Measurements from ENCODE around the gene AMPH. TPM values are rescaled to one million over a fixed set of nuclear protein-coding genes. Genes with fewer than 3 reads are reported as not detected.
A peak's percentile ranks its signal among the peaks of the same experiment; 100 is the strongest.
"Not testable (repeated sequence)": the region's sequence is repeated elsewhere in the genome, so short reads cannot be mapped to it uniquely, and the experiment has no call there.

AMPH gene
- total and polyA plus RNA-seq, 4 experiments from 2014 or later: 0.09 to 0.26 (median 0.14) TPM; not detected in 1

DNA sequence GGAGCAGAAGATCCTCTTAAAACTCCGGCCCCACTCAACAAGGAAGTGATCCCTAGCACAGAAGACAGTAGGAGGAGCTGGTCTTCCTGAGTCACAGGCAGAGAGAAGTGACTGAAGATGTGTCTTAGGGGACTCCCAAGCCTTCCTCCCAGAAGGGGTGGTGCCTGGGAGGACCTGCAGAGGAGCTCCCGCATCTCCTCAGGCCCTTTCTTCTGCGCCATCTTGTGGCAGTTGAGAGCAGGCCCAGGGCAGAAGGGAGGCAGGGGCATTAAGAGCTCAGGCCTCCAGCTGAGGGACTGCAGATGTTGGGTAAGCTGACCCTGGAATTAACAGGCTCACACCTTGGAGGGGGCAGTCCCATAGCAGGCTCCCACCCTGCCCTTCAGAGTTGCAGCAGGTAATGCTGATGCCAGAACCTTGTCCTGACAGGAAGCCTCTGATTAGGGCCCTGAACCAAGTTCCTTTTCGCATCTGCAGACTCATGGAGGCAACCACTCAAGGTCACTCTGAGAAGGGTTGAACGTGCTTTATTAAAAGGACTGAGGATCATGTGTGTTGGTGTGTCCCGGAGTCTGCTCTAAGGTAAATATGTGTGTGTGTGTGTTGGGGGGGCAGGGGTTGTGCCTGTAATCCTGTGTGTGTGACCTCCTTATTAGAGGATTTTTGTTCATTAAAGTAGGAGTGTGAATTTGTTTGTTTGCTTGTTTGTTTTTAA is 281.1 kb downstream of the AMPH start:
- ChIA-PET CTCF (ENCODE audit: partially characterized antibody) (interaction anchor here (0.6 to 10.5 kb wide), 15 partner anchors 8 to 241 kb away, joined by 3 to 137 read pairs (median 6); no protein-coding TSS in a partner anchor), POLR2A (ENCODE audit: partially characterized antibody) (interaction anchor here (0.8 to 1.7 kb wide), 3 partner anchors 15 to 172 kb away, joined by 3 to 5 read pairs (median 5); partner anchors contain the start of gene STARD3NL)
- peak overlapping the region; percentile 86 to 94 (median 90) for H3K4me3 Mint-ChIP-seq
- intact Hi-C loops (cut with micrococcal nuclease); H3K9me3 ChIP-seq (ENCODE audit: control insufficient read depth in 1 of 2, low read length in 2 of 2); H3K36me3 ChIP-seq (ENCODE audit: insufficient read depth, low read length); H3K27me3 ChIP-seq (ENCODE audit: insufficient read depth, low read length); H3K36me3 Mint-ChIP-seq; H3K9me3 Mint-ChIP-seq; H3K27me3 Mint-ChIP-seq: not testable (repeated sequence)
- H3K27ac Mint-ChIP-seq: peak overlapping the region; percentile 82 to 97 (median 94)
- Histone ChIP-seq H3K27ac (ENCODE audit: low read depth, low read length) (peak overlapping the region; percentile 78), H3K4me1 (ENCODE audit: insufficient read depth, low read length) (peaks cover 18% of the 10 kb centered on the region), H3K4me3 (ENCODE audit: low read length in 2 of 2) (peak overlapping the region; percentile 17 to 41)
- peaks cover 18 to 48% (median 27%) of the 10 kb centered on the region in 4 donors for H3K4me1 Mint-ChIP-seq
- peak in 2 of 5 donors; percentile 33 to 69 for DNase-seq

DNA sequence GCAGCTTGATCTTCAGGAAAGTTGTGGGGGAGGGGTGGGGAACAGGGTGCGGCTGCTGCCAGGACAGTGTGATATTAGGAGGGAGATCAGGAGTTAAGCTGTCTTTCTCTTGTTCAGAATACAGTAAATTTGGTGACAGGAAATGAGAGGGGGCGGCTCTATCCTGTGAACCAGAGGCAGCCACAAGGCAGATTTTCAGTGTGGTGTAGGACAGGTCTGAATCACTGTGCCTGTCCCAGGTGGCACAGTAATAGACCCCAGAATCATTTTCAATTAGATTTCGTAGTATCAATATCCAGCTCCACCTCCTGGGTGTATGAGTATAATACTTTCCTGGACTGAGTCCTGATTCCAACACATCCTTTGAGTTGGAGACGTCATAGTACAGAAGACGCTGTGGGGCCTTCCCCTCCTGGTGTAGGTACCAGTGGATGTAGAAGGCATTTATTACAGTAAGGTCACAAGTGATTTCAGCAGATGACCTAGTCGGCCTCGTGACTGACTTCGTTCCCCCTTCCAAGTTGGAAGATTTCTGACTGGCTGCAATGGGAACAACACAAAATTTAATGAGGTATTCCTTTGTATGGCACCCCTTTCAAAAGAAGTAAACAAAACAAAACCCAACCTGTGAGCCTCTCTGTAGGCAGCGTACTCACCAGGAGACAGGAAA is 281.9 kb downstream of the AMPH start:
- POLR2A ChIA-PET (ENCODE audit: partially characterized antibody): interaction anchor here (0.8 to 1.8 kb wide), 6 partner anchors 9 to 171 kb away, joined by 3 to 7 read pairs (median 4); partner anchors contain the start of gene STARD3NL
- Histone ChIP-seq H3K27ac (ENCODE audit: low read depth, low read length) (peak overlapping the region; percentile 78), H3K4me1 (ENCODE audit: insufficient read depth, low read length) (peaks cover 24% of the 10 kb centered on the region), H3K4me3 (ENCODE audit: low read length in 2 of 2) (peak overlapping the region; percentile 17 to 41)
- DNase-seq; H3K9me3 Mint-ChIP-seq; H3K36me3 Mint-ChIP-seq; H3K27me3 ChIP-seq (ENCODE audit: insufficient read depth, low read length); H3K36me3 ChIP-seq (ENCODE audit: insufficient read depth, low read length); intact Hi-C loops (cut with micrococcal nuclease); H3K9me3 ChIP-seq (ENCODE audit: control insufficient read depth in 1 of 2, low read length in 2 of 2); H3K27me3 Mint-ChIP-seq: not testable (repeated sequence)
- CTCF ChIA-PET (ENCODE audit: partially characterized antibody): interaction anchor here (0.8 to 10.5 kb wide), 14 partner anchors 9 to 241 kb away, joined by 3 to 137 read pairs (median 6); no protein-coding TSS in a partner anchor
- Mint-ChIP-seq H3K4me1 (peaks cover 20 to 48% (median 30%) of the 10 kb centered on the region in 4 donors), H3K4me3 (peak overlapping the region; percentile 86 to 94 (median 90)), H3K27ac (peak overlapping the region; percentile 82 to 97 (median 94))

DNA sequence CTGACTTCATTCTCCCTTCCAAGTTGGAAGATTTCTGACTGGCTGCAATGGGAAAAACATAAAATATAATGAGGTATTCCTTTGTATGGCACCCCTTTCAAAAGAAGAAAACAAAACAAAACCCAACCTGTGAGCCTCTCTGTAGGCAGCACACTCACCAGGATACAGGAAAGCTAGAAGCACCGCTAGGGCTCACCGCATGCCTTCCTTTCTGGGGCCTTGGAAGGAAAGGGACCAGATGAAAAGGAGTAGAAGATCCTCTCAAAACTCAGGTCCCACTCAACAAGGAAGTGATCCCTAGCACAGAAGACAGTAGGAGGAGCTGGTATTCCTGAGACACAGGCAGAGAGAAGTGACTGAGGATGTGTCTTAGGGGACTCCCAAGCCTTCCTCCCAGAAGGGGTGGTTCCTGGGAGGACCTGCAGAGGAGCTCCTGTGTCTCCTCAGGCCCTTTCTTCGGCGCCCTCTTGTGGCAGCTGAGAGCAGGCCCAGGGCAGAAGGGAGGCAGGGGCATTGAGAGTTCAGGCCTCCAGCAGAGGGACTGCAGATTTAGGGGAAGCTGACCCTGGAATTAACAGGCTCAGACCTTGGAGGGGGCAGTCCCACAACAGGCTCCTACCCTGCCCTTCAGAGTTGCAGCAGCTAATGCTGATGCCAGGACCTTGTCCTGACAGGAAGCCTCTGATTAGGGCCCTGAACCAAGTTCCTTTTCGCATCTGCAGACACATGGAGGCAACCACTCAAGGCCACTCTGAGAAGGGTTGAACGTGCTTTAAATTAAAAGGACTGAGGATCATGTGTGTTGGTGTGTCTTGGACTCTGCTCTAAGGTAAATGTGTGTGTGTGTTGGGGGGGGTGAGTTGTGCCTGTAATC is 285.6 kb downstream of the AMPH start:
- intact Hi-C loops (cut with micrococcal nuclease): loop anchor here (2.0 kb wide), 1 partner anchor 17 kb away; no protein-coding TSS in a partner anchor
- not testable (repeated sequence) for H3K36me3 ChIP-seq (ENCODE audit: insufficient read depth, low read length); H3K9me3 ChIP-seq (ENCODE audit: control insufficient read depth in 1 of 2, low read length in 2 of 2); H3K9me3 Mint-ChIP-seq; H3K27me3 ChIP-seq (ENCODE audit: insufficient read depth, low read length); H3K36me3 Mint-ChIP-seq; H3K27me3 Mint-ChIP-seq; H3K4me3 ChIP-seq (ENCODE audit: low read length in 2 of 2)
- peak in 4 of 5 donors; percentile 47 to 71 (median 52) for DNase-seq
- Mint-ChIP-seq H3K4me1 (peaks cover 26 to 55% (median 33%) of the 10 kb centered on the region in 4 donors), H3K4me3 (peak overlapping the region; percentile 18 to 85 (median 68)), H3K27ac (peak overlapping the region; percentile 42 to 95 (median 87))
- Histone ChIP-seq H3K4me1 (ENCODE audit: insufficient read depth, low read length) (peaks cover 36% of the 10 kb centered on the region), H3K27ac (ENCODE audit: low read depth, low read length) (peak overlapping the region; percentile 35)
- ChIA-PET CTCF (ENCODE audit: partially characterized antibody) (interaction anchor here (0.7 to 7.2 kb wide), 15 partner anchors 10 to 237 kb away, joined by 3 to 79 read pairs (median 6); no protein-coding TSS in a partner anchor), POLR2A (ENCODE audit: partially characterized antibody) (interaction anchor here (0.8 to 2.3 kb wide), 6 partner anchors 8 to 125 kb away, joined by 3 to 12 read pairs (median 6); no protein-coding TSS in a partner anchor)

DNA sequence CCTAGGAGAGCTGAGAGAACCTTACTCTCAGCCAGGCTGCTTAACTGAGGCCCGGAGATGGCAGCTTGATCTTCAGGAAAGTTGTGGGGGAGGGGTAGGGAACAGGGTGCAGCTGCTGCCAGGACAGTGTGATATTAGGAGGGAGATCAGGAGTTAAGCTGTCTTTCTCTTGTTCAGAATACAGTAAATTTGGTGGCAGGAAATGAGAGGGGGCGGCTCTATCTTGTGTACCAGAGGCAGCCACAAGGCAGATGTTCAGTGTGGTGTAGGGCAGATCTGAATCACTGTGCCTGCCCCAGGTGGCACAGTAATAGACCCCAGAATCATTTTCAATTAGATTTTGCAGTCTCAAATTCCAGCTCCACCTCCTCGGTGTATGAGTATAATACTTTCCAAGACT is 286.4 kb downstream of the AMPH start:
- H3K9me3 Mint-ChIP-seq; H3K4me3 ChIP-seq (ENCODE audit: low read length in 2 of 2); H3K27me3 ChIP-seq (ENCODE audit: insufficient read depth, low read length); H3K9me3 ChIP-seq (ENCODE audit: control insufficient read depth in 1 of 2, low read length in 2 of 2); H3K36me3 ChIP-seq (ENCODE audit: insufficient read depth, low read length); H3K36me3 Mint-ChIP-seq; H3K27me3 Mint-ChIP-seq: not testable (repeated sequence)
- Mint-ChIP-seq H3K4me3 (peak overlapping the region; percentile 45 to 85 (median 68)), H3K4me1 (peaks cover 30 to 62% (median 37%) of the 10 kb centered on the region in 4 donors), H3K27ac (peak overlapping the region; percentile 20 to 95 (median 87))
- Histone ChIP-seq H3K27ac (ENCODE audit: low read depth, low read length) (peak overlapping the region; percentile 35), H3K4me1 (ENCODE audit: insufficient read depth, low read length) (peaks cover 42% of the 10 kb centered on the region)
- intact Hi-C loops (cut with micrococcal nuclease): loop anchor here (2.0 kb wide), 1 partner anchor 18 kb away; no protein-coding TSS in a partner anchor
- ChIA-PET POLR2A (ENCODE audit: partially characterized antibody) (interaction anchor here (0.8 to 2.3 kb wide), 5 partner anchors 9 to 124 kb away, joined by 4 to 12 read pairs (median 6); no protein-coding TSS in a partner anchor), CTCF (ENCODE audit: partially characterized antibody) (interaction anchor here (0.7 to 7.2 kb wide), 12 partner anchors 9 to 148 kb away, joined by 3 to 79 read pairs (median 8); no protein-coding TSS in a partner anchor)
- DNase-seq: peak in 1 of 5 donors; percentile 43

DNA sequence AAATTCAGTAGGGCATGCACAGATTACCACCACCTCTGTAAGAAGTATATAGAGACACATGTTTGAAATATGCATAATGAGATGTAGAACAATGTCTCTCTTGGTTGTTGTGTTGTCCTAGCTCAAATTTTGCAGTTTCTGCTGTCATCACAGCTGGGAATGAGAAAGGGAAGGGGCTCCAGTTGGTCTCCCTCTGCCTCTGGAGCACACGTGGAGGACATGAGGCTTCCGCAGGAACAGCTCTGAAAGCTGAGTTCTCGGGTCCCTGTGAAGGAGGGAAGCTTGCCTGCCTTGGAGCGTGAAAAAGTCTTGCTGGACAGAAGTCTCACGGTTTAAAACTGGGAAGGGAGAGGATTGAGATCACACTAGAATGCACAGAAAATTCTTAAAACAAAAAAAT is 289.0 kb downstream of the AMPH start:
- CTCF ChIA-PET (ENCODE audit: partially characterized antibody): interaction anchor here (0.9 to 7.2 kb wide), 3 partner anchors 21 to 124 kb away, joined by 5 to 79 read pairs (median 65); no protein-coding TSS in a partner anchor
- H3K27me3 ChIP-seq (ENCODE audit: insufficient read depth, low read length); intact Hi-C loops (cut with micrococcal nuclease); POLR2A ChIA-PET (ENCODE audit: partially characterized antibody); H3K27me3 Mint-ChIP-seq; H3K27ac ChIP-seq (ENCODE audit: low read depth, low read length); H3K9me3 ChIP-seq (ENCODE audit: control insufficient read depth in 1 of 2, low read length in 2 of 2); H3K4me3 ChIP-seq (ENCODE audit: low read length in 2 of 2); H3K9me3 Mint-ChIP-seq; H3K36me3 ChIP-seq (ENCODE audit: insufficient read depth, low read length); H3K36me3 Mint-ChIP-seq; DNase-seq: not testable (repeated sequence)
- peaks cover 45% of the 10 kb centered on the region for H3K4me1 ChIP-seq (ENCODE audit: insufficient read depth, low read length)
- Mint-ChIP-seq H3K4me1 (peaks cover 26 to 59% (median 35%) of the 10 kb centered on the region in 4 donors), H3K27ac (peak overlapping the region; percentile 23 to 89 (median 73)), H3K4me3 (peak overlapping the region; percentile 68 to 81 (median 74))

DNA sequence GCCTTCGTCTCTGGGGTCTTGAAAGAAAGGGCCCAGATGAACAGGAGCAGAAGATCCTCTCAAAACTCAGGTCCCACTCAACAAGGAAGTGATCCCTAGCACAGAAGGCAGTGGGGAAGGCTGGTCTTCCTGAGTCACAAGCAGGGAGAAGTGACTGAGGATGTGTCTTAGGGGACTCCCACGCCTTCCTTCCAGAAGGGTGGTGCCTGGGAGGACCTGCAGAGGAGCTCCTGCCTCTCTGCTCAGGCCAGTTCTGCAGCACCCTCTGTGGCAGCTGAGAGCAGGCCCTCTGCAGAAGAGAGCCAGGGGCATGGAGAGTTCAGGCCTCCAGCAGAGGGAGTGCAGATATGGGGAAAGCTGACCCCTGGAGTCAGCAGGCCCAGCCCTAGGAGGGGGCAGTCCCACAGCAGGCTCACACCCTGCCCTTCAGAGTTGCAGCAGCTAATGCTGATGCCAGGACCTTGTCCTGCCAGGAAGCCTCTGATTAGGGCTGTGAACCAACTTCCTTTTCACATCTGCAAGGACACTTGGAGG is 289.9 kb downstream of the AMPH start:
- H3K9me3 Mint-ChIP-seq; H3K9me3 ChIP-seq (ENCODE audit: control insufficient read depth in 1 of 2, low read length in 2 of 2); H3K27me3 Mint-ChIP-seq; H3K36me3 ChIP-seq (ENCODE audit: insufficient read depth, low read length); H3K27me3 ChIP-seq (ENCODE audit: insufficient read depth, low read length); H3K36me3 Mint-ChIP-seq; intact Hi-C loops (cut with micrococcal nuclease); H3K4me3 ChIP-seq (ENCODE audit: low read length in 2 of 2); DNase-seq: not testable (repeated sequence)
- POLR2A ChIA-PET (ENCODE audit: partially characterized antibody): interaction anchor here (1.1 kb wide), 1 partner anchor 10 kb away, joined by 3 read pairs; no protein-coding TSS in a partner anchor
- Histone ChIP-seq H3K4me1 (ENCODE audit: insufficient read depth, low read length) (peaks cover 43% of the 10 kb centered on the region), H3K27ac (ENCODE audit: low read depth, low read length) (peak overlapping the region; percentile 21)
- Mint-ChIP-seq H3K4me1 (peaks cover 29 to 61% (median 36%) of the 10 kb centered on the region in 4 donors), H3K27ac (peak overlapping the region; percentile 66 to 85 (median 77)), H3K4me3 (peak overlapping the region in 7 of 8 donors; percentile 55 to 79 (median 68))
- CTCF ChIA-PET (ENCODE audit: partially characterized antibody): interaction anchor here (1.2 to 7.2 kb wide), 7 partner anchors 13 to 236 kb away, joined by 3 to 79 read pairs (median 7); no protein-coding TSS in a partner anchor
